ENCODE data around the gene UCK1. TPM values are rescaled to one million over a fixed set of nuclear protein-coding genes. Genes with fewer than 3 reads are reported as not detected.

UCK1 gene
- total and polyA plus RNA-seq, 2 of the 8 experiments (the other 6 are each of a cell fraction or from before 2014, with no cell fraction given): 35.1 to 42.0 TPM

DNA sequence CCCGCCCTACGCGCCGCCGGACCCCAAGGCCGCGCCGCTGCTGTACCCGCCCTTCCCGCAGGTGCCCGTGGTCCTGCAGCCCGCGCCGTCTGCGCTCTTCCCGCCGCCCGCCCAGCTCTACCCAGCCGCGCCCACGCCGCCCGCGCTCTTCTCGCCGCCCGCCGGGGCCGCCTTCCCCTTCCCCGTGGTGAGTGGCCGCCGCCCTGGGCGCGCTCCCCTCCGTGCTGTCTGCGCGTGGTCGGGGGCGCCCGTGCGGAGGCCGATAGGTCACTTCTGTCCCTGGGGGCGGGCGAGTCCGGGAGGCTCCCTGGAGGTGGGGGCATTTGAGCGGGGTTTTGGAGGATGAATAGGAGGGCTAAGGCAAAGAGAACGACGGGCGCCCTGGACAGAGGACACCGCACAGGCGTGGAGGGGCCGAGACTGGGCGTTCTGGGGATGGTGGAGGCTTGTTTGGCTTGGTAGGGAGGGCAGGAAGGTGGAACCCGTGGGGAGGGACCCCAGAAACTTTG is 23.8 kb upstream of the UCK1 start (continued):
- TF ChIP-seq CTBP2 (IDR thresholded peaks at IDR 0.05; ENCODE audit: borderline replicate concordance, insufficient read depth, insufficient read length, low read length): no peak
- peak; percentile 76 for TF ChIP-seq SUZ12 (IDR thresholded peaks at IDR 0.05; ENCODE audit: low read length)
- TF ChIP-seq KDM5A (IDR thresholded peaks at IDR 0.05; ENCODE audit: low read length): no peak

Measured in H1 (cell line).